Measurements from ENCODE around the gene SLC22A14.
"Not testable (repeated sequence)": the region's sequence is repeated elsewhere in the genome, so short reads cannot be mapped to it uniquely, and the experiment has no call there.

The SLC22A14 gene

GRCh38 chr3:38316356-38317191 lies 34.5 kb downstream of the SLC22A14 start:
- H3K27me3 ChIP-seq (replicated peaks; ENCODE audit: control insufficient read depth, insufficient read depth, low read length), result no peaks in the 10 kb centered on the region; the same call in none of the 2 replicates
- no peak overlapping the region for H3K4me3 ChIP-seq (replicated peaks; ENCODE audit: low read depth, low read length)
- DNase-seq (ENCODE audit: extremely low read depth, insufficient read length), result no peak
- H3K36me3 ChIP-seq (ENCODE audit: control insufficient read depth, insufficient read depth, low read length), result no peaks in the 10 kb centered on the region
- TF ChIP-seq CTCF (IDR thresholded peaks at IDR 0.05; ENCODE audit: insufficient read depth, low read length, poor library complexity, severe bottlenecking), result no peak

GRCh38 chr3:38317192-38317759 lies 35.2 kb downstream of the SLC22A14 start:
- no peaks in the 10 kb centered on the region; the same call in none of the 2 replicates for H3K27me3 ChIP-seq (replicated peaks; ENCODE audit: control insufficient read depth, insufficient read depth, low read length)
- no peak for TF ChIP-seq CTCF (IDR thresholded peaks at IDR 0.05; ENCODE audit: insufficient read depth, low read length, poor library complexity, severe bottlenecking)
- DNase-seq (ENCODE audit: extremely low read depth, insufficient read length), result no peak

GRCh38 chr3:38318766-38319671 lies 36.9 kb downstream of the SLC22A14 start:
- Histone ChIP-seq H3K36me3 (ENCODE audit: control insufficient read depth, insufficient read depth, low read length) (no peaks in the 10 kb centered on the region), H3K4me3 (replicated peaks; ENCODE audit: low read depth, low read length) (no peak overlapping the region), H3K27me3 (replicated peaks; ENCODE audit: control insufficient read depth, insufficient read depth, low read length) (no peaks in the 10 kb centered on the region; the same call in none of the 2 replicates)
- no peak for DNase-seq (ENCODE audit: extremely low read depth, insufficient read length)
- no peak for TF ChIP-seq CTCF (IDR thresholded peaks at IDR 0.05; ENCODE audit: insufficient read depth, low read length, poor library complexity, severe bottlenecking)

More at GRCh38 chr3:38317192-38317759, 35.2 kb downstream of the SLC22A14 start:
- Histone ChIP-seq H3K4me3 (replicated peaks; ENCODE audit: low read depth, low read length) (no peak overlapping the region), H3K36me3 (ENCODE audit: control insufficient read depth, insufficient read depth, low read length) (no peaks in the 10 kb centered on the region)

GRCh38 chr3:38320638-38321037 lies 38.5 kb downstream of the SLC22A14 start:
- H3K4me3 ChIP-seq (replicated peaks; ENCODE audit: low read depth, low read length); DNase-seq (ENCODE audit: extremely low read depth, insufficient read length); H3K36me3 ChIP-seq (ENCODE audit: control insufficient read depth, insufficient read depth, low read length); H3K27me3 ChIP-seq (replicated peaks; ENCODE audit: control insufficient read depth, insufficient read depth, low read length): not testable (repeated sequence)

GRCh38 chr3:38323060-38323459 lies 41.0 kb downstream of the SLC22A14 start:
- no peaks in the 10 kb centered on the region for H3K36me3 ChIP-seq (ENCODE audit: control insufficient read depth, insufficient read depth, low read length)
- no peaks in the 10 kb centered on the region; the same call in 1 of the 2 replicates for H3K27me3 ChIP-seq (replicated peaks; ENCODE audit: control insufficient read depth, insufficient read depth, low read length)
- no peak for DNase-seq (ENCODE audit: extremely low read depth, insufficient read length)
- no peak for TF ChIP-seq CTCF (IDR thresholded peaks at IDR 0.05; ENCODE audit: insufficient read depth, low read length, poor library complexity, severe bottlenecking)
- no peak overlapping the region for H3K4me3 ChIP-seq (replicated peaks; ENCODE audit: low read depth, low read length)
